H1 (cell line): ENCODE results near the gene NR5A2. TPM values are rescaled to one million over a fixed set of nuclear protein-coding genes. Genes with fewer than 3 reads are reported as not detected.

Experiments
- CTCF ChIA-PET: fragments of 300-600 bp; sonication (Branson Sonifier 250); formaldehyde crosslinking; loops from one replicate; lab custom pipeline; 2021; ENCODE audit not compliant: partially characterized antibody; lab: Charles Lee
- POLR2A ChIA-PET: fragments of 300-600 bp; sonication (Branson Sonifier 250); formaldehyde crosslinking; loops from one replicate; lab custom pipeline; 2021; ENCODE audit warnings: inconsistent platforms; ENCODE audit not compliant: partially characterized antibody; lab: Charles Lee
- DNase-seq, 2 experiments: peaks; one replicate each; pipeline versions ENCODE4 v3.0.0 to v3.0.0-alpha.2; 2010 to 2022; ENCODE audit warnings: low spot score in 2 of 2, low read depth in 1 of 2, mixed read lengths in 1 of 2
- FAIRE-seq: peaks from 2 replicates; lab custom pipeline; 2011; peaks lifted over from hg19 to GRCh38; lab: Jason Lieb, UNC
- H2AFZ ChIP-seq: 2 replicates; pipeline ENCODE4 v1.8.1; 2012; ENCODE audit warnings: low read length, inconsistent platforms
- H2AK5ac ChIP-seq: 2 replicates; pipeline ENCODE4 v1.6.1; 2013; ENCODE audit warnings: low read depth, low read length
- H2BK120ac ChIP-seq: replicated peaks from 2 replicates; pipeline ENCODE3; 2013; ENCODE audit warnings: low read depth, low read length, inconsistent platforms
- H2BK12ac ChIP-seq: 2 replicates; pipeline ENCODE4 v1.6.1; 2013; ENCODE audit warnings: low read depth, low read length
- H2BK15ac ChIP-seq: 2 replicates; pipeline ENCODE4 v1.6.1; 2013; ENCODE audit warnings: low read length
- H2BK20ac ChIP-seq: 2 replicates; pipeline ENCODE4 v1.6.1; 2013; ENCODE audit warnings: low read length
- H2BK5ac ChIP-seq: 2 replicates; pipeline ENCODE4 v1.6.1; 2013; ENCODE audit warnings: low read depth, low read length
- H3K14ac ChIP-seq: 2 replicates; pipeline ENCODE4 v1.6.1; 2013; ENCODE audit warnings: inconsistent platforms; ENCODE audit not compliant: insufficient read length
- H3K18ac ChIP-seq: 2 replicates; pipeline ENCODE4 v1.6.1; 2013; ENCODE audit warnings: low read length; ENCODE audit errors: extremely low read depth
- H3K23ac ChIP-seq: 2 replicates; pipeline ENCODE4 v1.6.1; 2013; ENCODE audit warnings: inconsistent platforms; ENCODE audit not compliant: insufficient read length
- H3K23me2 ChIP-seq: 2 replicates; pipeline ENCODE4 v1.6.1; 2013; ENCODE audit warnings: low read depth, low read length
- H3K27ac ChIP-seq: 2 replicates; pipeline ENCODE4 v1.6.1; 2011; ENCODE audit warnings: low read depth, low read length, inconsistent platforms
- H3K27me3 ChIP-seq, 4 experiments: replicated peaks in 1 of 4; 1 replicate in 1 of 4; 2 replicates in 3 of 4; pipeline versions ENCODE4 v1.6.1 to v1.8.1; 2011 to 2013; ENCODE audit warnings: low read length in 3 of 4, mild to moderate bottlenecking in 3 of 4, inconsistent platforms in 2 of 4, mixed read lengths in 2 of 4, moderate library complexity in 1 of 4; ENCODE audit not compliant: control insufficient read depth in 3 of 4, insufficient read depth in 3 of 4; ENCODE audit errors: extremely low read depth in 1 of 4
- H3K36me3 ChIP-seq, 4 experiments: 2 replicates each; pipeline versions ENCODE4 v1.6.1 to v1.8.1; 2011 to 2013; ENCODE audit warnings: mild to moderate bottlenecking in 4 of 4, low read length in 3 of 4, moderate library complexity in 2 of 4, control low read depth in 1 of 4, inconsistent platforms in 1 of 4; ENCODE audit not compliant: insufficient read depth in 4 of 4, control insufficient read depth in 2 of 4
- H3K4ac ChIP-seq: replicated peaks from 2 replicates; pipeline ENCODE3; 2013; ENCODE audit warnings: low read length, low read depth, mixed read lengths, inconsistent platforms; ENCODE audit not compliant: insufficient read length
- H3K4me1 ChIP-seq, 4 experiments: replicated peaks in 1 of 4; 1 replicate in 1 of 4; 2 replicates in 3 of 4; pipeline versions ENCODE4 v1.6.1 to v1.8.1; 2011 to 2013; ENCODE audit warnings: low read length in 3 of 4, inconsistent platforms in 2 of 4, mixed read lengths in 1 of 4; ENCODE audit not compliant: insufficient read depth in 4 of 4, control insufficient read depth in 3 of 4
- H3K4me2 ChIP-seq, 2 experiments: 2 replicates each; pipeline versions ENCODE4 v1.6.1 to v1.8.1; 2011 to 2013; ENCODE audit warnings: low read depth in 2 of 2, low read length in 2 of 2, control low read depth in 1 of 2, inconsistent platforms in 1 of 2, mild to moderate bottlenecking in 1 of 2; ENCODE audit not compliant: insufficient read depth in 1 of 2
- H3K4me3 ChIP-seq, 4 experiments: fragments of 200-600, 300-600 bp in 1 of 4; sonication (generic), shearing (Covaris generic), sonication (Bioruptor Twin) in 1 of 4; 2 replicates each; pipeline versions ENCODE4 v1.5.1 to v1.8.1; 2011 to 2016; ENCODE audit warnings: low read length in 4 of 4, low read depth in 3 of 4, control low read depth in 2 of 4, inconsistent platforms in 2 of 4, mild to moderate bottlenecking in 2 of 4, mixed read lengths in 1 of 4, moderate library complexity in 1 of 4; ENCODE audit not compliant: insufficient read depth in 2 of 4; ENCODE audit errors: extremely low read depth in 1 of 4
- H3K56ac ChIP-seq: replicated peaks from 2 replicates; pipeline ENCODE3; 2013; ENCODE audit warnings: low read depth, mild to moderate bottlenecking, mixed read lengths, low read length, inconsistent platforms; ENCODE audit not compliant: insufficient read length
- H3K79me1 ChIP-seq: 2 replicates; pipeline ENCODE4 v1.6.1; 2013; ENCODE audit warnings: low read depth, low read length, control low read depth
- H3K79me2 ChIP-seq, 2 experiments: 2 replicates each; pipeline versions ENCODE4 v1.6.1 to v1.8.1; 2012 to 2013; ENCODE audit warnings: low read length in 2 of 2, mild to moderate bottlenecking in 2 of 2, inconsistent platforms in 1 of 2; ENCODE audit not compliant: insufficient read depth in 2 of 2, control insufficient read depth in 1 of 2
- H3K9ac ChIP-seq, 4 experiments: replicated peaks in 1 of 4; 1 replicate in 1 of 4; 2 replicates in 3 of 4; pipeline versions ENCODE4 v1.6.1 to v1.8.1; 2011 to 2013; ENCODE audit warnings: low read depth in 3 of 4, low read length in 3 of 4, control low read depth in 2 of 4, mild to moderate bottlenecking in 2 of 4, moderate library complexity in 2 of 4, inconsistent platforms in 1 of 4; ENCODE audit errors: extremely low read depth in 1 of 4
- H3K9me3 ChIP-seq, 2 experiments: 2 replicates each; pipeline versions ENCODE4 v1.6.1 to v1.8.1; 2012 to 2013; ENCODE audit warnings: mild to moderate bottlenecking in 2 of 2, moderate library complexity in 2 of 2, control low read depth in 1 of 2, inconsistent platforms in 1 of 2, low read depth in 1 of 2, low read length in 1 of 2, mixed read lengths in 1 of 2; ENCODE audit not compliant: insufficient read depth in 2 of 2
- H4K20me1 ChIP-seq, 2 experiments: replicated peaks in 1 of 2; 2 replicates each; pipeline versions ENCODE3 to v1.8.1; 2011 to 2013; ENCODE audit warnings: inconsistent platforms in 2 of 2, low read length in 2 of 2, mild to moderate bottlenecking in 1 of 2; ENCODE audit not compliant: insufficient read depth in 2 of 2, control insufficient read depth in 1 of 2
- H4K5ac ChIP-seq: 2 replicates; pipeline ENCODE4 v1.6.1; 2013; ENCODE audit warnings: low read length, low read depth, mixed read lengths, inconsistent platforms; ENCODE audit not compliant: insufficient read length
- H4K8ac ChIP-seq: 2 replicates; pipeline ENCODE4 v1.8.0; 2013; ENCODE audit warnings: mild to moderate bottlenecking, moderate library complexity, low read length, inconsistent platforms; ENCODE audit not compliant: insufficient read depth; ENCODE audit errors: extremely low read depth
- H4K91ac ChIP-seq: replicated peaks from 2 replicates; pipeline ENCODE3; 2013; ENCODE audit warnings: low read length, mixed read lengths, inconsistent platforms; ENCODE audit not compliant: insufficient read length
- ASH2L ChIP-seq: fragments of 200-600, 300-600 bp; sonication (generic); IDR thresholded peaks from one replicate; pipeline ENCODE4 v1.7.1; 2017; ENCODE audit warnings: low read length
- EGR1 ChIP-seq: IDR thresholded peaks from 2 replicates; pipeline ENCODE4 v1.6.1; 2011; ENCODE audit warnings: low read depth, low read length, borderline replicate concordance
- EZH2 ChIP-seq: fragments of 200-600 bp; sonication (generic); IDR thresholded peaks from 2 replicates; pipeline ENCODE4 v1.7.1; 2012; ENCODE audit warnings: low read depth, mild to moderate bottlenecking, moderate library complexity, low read length, inconsistent platforms; ENCODE audit not compliant: severe bottlenecking
- KDM4A ChIP-seq: IDR thresholded peaks from one replicate; pipeline ENCODE4 v1.7.1; 2012; ENCODE audit warnings: low read depth, mild to moderate bottlenecking, moderate library complexity, low read length, inconsistent platforms; ENCODE audit not compliant: severe bottlenecking
- SP1 ChIP-seq: IDR thresholded peaks from 2 replicates; pipeline ENCODE4 v1.6.1; 2011; ENCODE audit warnings: low read depth, low read length
- WGBS, 2 experiments: shearing (Covaris generic) in 1 of 2; methylation state at CpG; one replicate each; pipeline versions ENCODE4 v1.1.6 to v1.1.7; 2013 to 2015; ENCODE audit warnings: low lambda C conversion rate in 2 of 2, mixed read lengths in 2 of 2, inconsistent platforms in 1 of 2, low coverage in 1 of 2, missing lambda C conversion rate in 1 of 2; ENCODE audit not compliant: insufficient replicate concordance in 2 of 2, insufficient coverage in 1 of 2, insufficient read length in 1 of 2; ENCODE audit errors: extremely low coverage in 1 of 2, missing lambda C conversion rate in 1 of 2; 5-methylcytosine and 5-hydroxymethylcytosine counted together
- polyA plus RNA-seq, 7 experiments: library from polyadenylated mRNA; depleted of rRNA in 3 of 7; stranded (reverse) in 5 of 7; unstranded in 2 of 7; fragments of >200 nt in 5 of 7; fragments of 200-250 nt in 2 of 7; gene quantifications; 1 replicate in 5 of 7; 2 replicates in 1 of 7; 4 replicates in 1 of 7; pipeline versions ENCODE4 v1.2.1 to v1.2.3, GENCODE V29; 2011 to 2013; ENCODE audit warnings: missing spikeins in 2 of 7, mixed read lengths in 2 of 7
- total RNA-seq: library from RNA; stranded (reverse); fragmentation: NEBNext Ultra II Directional; extraction: Animal tissue kit (Norgen Biotek cat#: 25700); gene quantifications from 2 replicates; pipeline ENCODE4 v1.2.1, GENCODE V29; 2021

The NR5A2 gene
- total and polyA plus RNA-seq, 2 of the 8 experiments (the other 6 are each of a cell fraction or from before 2014, with no cell fraction given): 1.7 to 11.6 TPM

GRCh38 chr1:200040481-200041138 lies 13.1 kb downstream of the NR5A2 start:
- Histone ChIP-seq H3K27ac (no peak overlapping the region), H2AK5ac (no peak overlapping the region), H3K4me1 (peaks cover 5 to 23% (median 11%) of the 10 kb centered on the region in 4 experiments), H2AFZ (no peak overlapping the region), H3K4me3 (peak overlapping the region; percentile 49 to 88 (median 74)), H3K56ac (no peak overlapping the region), H2BK20ac (no peak overlapping the region), H3K9ac (no peak overlapping the region), H3K4ac (no peak overlapping the region), H3K79me1 (no peaks in the 10 kb centered on the region; the same call in 1 of the 2 replicates), H4K8ac (no peak overlapping the region), H3K23ac (no peak overlapping the region), H2BK5ac (no peak overlapping the region), H3K23me2 (peaks cover 47% of the 10 kb centered on the region), H3K79me2 (no peaks in the 10 kb centered on the region; a peak in 1 of 4 replicates), H2BK12ac (no peak overlapping the region), H4K5ac (no peak overlapping the region), H3K4me2 (peak overlapping the region; percentile 83 to 98), H2BK15ac (no peak overlapping the region), H3K27me3 (peaks cover 25 to 76% (median 64%) of the 10 kb centered on the region in 4 experiments; a peak in 6 of 7 replicates), H2BK120ac (no peak overlapping the region), H3K14ac (no peak overlapping the region), H3K18ac (no peak overlapping the region), H4K91ac (no peak overlapping the region), H3K36me3 (no peaks in the 10 kb centered on the region), H4K20me1 (peaks cover 0 to 2% of the 10 kb centered on the region in 2 experiments), H3K9me3 (no peaks in the 10 kb centered on the region)
- CTCF ChIA-PET: interaction anchor here (1.4 kb wide), 2 partner anchors 267 to 448 kb away, joined by 4 read pairs; no protein-coding TSS in a partner anchor
- POLR2A ChIA-PET: interaction anchor here (2.9 to 6.5 kb wide), 2 partner anchors 7 to 11 kb away, joined by 13 to 36 read pairs; no protein-coding TSS in a partner anchor
- FAIRE-seq (no peak), DNase-seq (peak in 1 of 2 experiments; percentile 69)
- WGBS, 2 experiments: 1% methylated on average over 25 of the region's 35 CpGs; no CpG with 5 or more reads in 1 of the 2 experiments
- TF ChIP-seq EGR1: peak; percentile 79
- no peak for TF ChIP-seq SP1
- TF ChIP-seq EZH2: peak; percentile 15
- peak; percentile 2 for TF ChIP-seq ASH2L
- TF ChIP-seq KDM4A: peak; percentile 56
